Measurements from ENCODE around the gene TCF7L2. TPM values are rescaled to one million over a fixed set of nuclear protein-coding genes. Genes with fewer than 3 reads are reported as not detected.

Gene TCF7L2
- 10.8 TPM for total RNA-seq

- peak; percentile 93 for ATAC-seq
Observed at GRCh38 chr10:112949875-112950507, at the start of gene TCF7L2. TCF7L2 (plus strand) TSS chr10:112950247; CDS start chr10:112950757, 510 bp downstream.

GRCh38 chr10:112902730-112903129 is 47.3 kb upstream of the TCF7L2 start:
- ATAC-seq, result no peak

DNA sequence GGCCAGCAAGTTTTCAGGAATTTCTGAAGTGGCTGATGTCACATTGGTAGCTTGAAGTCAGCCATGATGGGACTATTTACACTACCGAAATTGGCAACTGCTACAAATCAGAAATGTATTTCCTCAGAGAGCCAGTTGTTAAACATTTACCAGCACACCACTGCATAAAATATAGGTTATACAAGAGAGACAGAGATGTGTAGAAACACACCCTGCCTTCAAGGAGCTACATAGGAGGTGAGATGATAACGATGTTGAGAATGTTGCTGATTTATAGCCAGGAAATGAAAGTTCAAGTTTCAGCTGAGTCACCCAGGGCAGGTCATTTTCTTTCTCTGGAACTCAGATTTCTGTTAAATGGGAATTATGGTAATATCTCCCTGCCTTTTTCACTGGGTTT is 46.0 kb upstream of the TCF7L2 start:
- peak; percentile 57 for ATAC-seq

DNA sequence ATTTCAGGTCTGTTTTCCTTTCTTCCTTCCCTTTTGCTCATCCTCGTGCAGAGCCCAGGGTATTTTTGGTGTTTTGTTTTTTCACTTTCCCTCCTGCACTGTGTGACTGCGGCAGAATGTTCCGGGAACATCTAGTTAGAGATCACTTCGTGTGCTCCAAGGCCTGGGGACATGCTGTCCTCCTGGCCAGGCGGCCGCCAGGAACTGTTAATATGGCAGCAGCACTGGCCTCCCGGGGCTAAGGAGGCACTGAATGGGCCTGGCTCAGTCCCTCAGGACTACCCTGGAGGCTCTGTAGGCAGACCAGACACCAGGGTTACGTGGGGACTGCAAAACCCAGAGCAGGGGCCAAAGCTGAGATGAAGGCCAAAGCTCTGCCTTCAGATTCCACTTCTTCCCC is 43.1 kb upstream of the TCF7L2 start:
- no peak for ATAC-seq

DNA sequence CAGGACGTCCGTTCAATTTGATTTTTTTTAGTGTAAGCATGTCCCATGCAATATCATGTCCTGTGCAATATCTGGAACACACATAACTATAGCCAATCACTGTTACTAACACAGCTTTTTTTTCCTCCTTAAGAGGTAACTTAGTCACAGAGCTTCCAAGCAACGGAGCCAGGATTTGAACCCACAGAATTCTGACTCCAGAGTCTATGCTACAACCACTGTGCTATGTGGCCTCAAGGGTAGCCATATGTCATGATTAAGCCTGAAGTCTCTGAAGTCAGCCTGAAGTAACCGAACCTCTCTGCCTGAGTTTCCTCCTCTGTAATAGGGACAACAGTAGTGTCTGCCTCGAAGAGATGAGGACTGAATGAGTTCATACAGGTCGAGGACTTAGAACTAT is 42.2 kb upstream of the TCF7L2 start:
- ATAC-seq, result no peak

GRCh38 chr10:112911206-112911605 is 38.8 kb upstream of the TCF7L2 start:
- ATAC-seq, result no peak

GRCh38 chr10:112912410-112912928 is 37.6 kb upstream of the TCF7L2 start:
- no peak for ATAC-seq

- no peak for ATAC-seq
Observed at GRCh38 chr10:112913255-112913654, 36.8 kb upstream of the TCF7L2 start.

- ATAC-seq, result no peak
Observed at GRCh38 chr10:112913661-112914287, 36.3 kb upstream of the TCF7L2 start.

- ATAC-seq, result no peak
Observed at GRCh38 chr10:112914288-112914952, 35.6 kb upstream of the TCF7L2 start.

- ATAC-seq, result peak; percentile 83
Observed at GRCh38 chr10:112915590-112916572, 34.2 kb upstream of the TCF7L2 start.

DNA sequence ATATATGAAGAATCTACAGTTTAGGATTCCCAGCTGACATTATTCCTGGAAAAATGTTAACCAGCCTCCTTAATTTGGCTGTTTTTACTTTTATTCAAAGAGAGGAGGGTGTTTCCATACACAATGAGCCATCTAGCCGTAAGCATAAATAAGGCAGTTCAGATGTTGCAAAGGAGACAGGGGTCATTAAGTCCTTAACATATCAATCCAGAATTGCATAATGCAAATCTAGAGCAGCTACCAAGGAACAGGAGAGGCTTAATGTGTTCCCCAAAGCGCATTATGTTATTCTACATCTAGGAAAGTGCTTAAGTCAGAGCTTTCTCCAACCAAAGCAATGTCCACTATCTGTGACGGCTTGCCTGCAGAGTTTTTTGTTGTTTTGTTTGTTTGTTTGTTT is 32.4 kb upstream of the TCF7L2 start:
- ATAC-seq, result no peak

DNA sequence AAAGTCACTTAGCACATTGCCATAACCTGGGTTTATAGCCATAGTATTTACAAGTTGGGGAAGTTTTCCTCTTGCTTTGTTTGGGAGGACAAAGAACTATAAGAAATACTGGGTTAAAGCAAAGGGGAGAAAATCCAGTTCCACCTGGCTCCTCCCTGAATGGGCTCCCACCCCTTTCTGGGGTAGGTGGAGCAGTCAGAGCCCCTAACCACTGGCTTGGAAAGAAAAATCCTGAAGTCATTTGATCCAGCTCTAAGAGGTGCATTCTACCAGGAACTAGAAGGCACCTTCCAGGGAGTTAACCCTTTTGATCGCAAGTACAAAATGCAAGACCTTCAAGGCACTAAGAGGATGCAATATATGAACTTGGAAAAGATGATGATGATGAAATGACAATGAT is 31.3 kb upstream of the TCF7L2 start:
- no peak for ATAC-seq

DNA sequence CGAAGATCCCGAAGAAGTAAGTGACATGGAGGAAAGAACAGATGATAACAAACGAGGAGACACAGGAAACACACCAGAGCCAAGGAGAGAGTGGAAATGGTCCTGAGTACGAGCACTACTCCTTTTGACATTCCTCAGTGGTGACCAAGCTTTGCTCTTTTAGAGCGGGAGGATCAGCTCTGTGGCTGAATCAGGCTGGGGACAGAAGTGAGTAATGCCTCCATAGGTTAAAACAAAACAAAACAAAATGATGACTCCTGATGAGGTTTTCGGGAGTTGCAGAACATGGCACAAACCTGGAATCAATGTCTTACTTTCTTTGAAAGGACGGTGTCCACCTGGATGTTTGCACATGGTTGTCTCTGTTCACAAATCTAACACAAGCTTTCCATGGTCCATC is 30.3 kb upstream of the TCF7L2 start:
- peak; percentile 90 for ATAC-seq

DNA sequence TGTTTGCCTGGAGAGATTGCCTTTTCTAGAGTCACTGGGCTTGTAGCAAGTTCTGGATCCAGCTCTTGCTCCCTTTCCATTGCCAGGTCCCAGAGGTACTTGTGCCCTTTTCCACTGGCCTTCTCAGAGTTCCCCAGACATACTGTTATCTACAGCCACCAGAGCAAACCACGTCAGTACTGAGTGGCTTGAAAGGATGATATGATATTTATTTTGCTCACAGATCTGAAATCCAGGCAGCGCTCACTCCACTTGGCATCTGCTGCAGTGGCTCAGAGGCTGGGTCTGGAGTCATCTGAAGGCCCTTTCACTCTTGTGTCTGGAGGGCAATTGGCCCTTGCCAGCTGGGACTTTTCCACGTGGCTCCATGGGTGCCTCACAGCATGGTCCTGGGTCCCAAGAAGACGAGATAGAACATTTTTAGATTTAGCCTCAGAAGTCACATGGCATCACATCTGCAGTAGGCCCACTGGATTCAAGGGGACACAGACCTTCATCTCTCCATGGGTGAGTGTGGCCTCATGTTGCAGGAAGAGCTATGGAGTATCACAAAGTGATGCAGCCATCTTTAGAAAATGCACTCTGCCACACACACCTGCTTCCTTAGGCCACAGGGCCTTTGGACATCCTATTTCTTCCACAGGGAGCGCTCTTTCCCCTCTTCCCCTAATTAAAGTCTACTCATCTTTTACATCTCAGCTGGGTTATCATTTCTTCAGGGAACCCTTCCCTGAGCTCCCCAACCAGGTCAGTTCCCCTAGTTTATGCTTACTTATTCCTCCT is 22.9 kb upstream of the TCF7L2 start:
- no peak for ATAC-seq

GRCh38 chr10:112927980-112928379 is 22.1 kb upstream of the TCF7L2 start:
- no peak for ATAC-seq

DNA sequence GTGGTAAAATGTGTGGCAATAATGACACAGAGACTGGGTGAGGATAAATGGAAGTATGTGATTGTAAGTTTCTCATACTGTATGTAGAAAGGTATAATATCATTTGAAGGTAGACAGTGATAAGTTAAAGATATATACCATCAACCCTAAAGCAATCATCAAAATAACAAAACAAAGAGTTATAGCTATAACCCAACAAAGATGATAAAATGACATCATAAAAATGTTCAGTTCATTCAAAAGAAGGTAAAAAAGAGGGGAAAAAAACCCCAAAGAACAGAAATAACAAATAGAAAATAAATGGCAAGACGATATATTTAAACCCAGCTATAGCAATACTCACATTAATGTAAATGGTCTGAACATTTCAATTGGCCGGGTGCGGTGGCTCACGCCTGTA is 17.4 kb upstream of the TCF7L2 start:
- no peak for ATAC-seq

DNA sequence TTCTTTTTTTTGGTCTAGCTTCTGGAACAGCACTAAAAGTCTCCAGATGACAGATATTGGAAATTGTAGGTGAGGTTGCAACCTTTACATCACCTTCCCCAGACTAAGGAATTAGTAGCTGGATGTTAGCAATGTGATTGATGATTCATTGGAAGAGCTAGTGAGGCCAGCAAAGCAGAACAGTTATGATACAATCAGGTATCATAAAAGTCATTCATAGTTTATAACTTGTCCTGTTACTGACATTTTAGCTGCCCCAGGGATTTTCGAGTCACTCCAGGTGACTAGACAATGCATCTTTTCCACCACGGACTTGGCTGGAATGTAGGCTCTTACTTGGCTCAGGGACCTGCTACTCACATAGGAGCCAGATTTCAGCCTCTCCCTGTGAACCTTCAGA is 15.9 kb upstream of the TCF7L2 start:
- no peak for ATAC-seq

- ATAC-seq, result no peak
Observed at GRCh38 chr10:112938808-112939482, 11.1 kb upstream of the TCF7L2 start.

GRCh38 chr10:112945811-112946210 is 4.2 kb upstream of the TCF7L2 start:
- ATAC-seq, result no peak

- no peak for ATAC-seq
Observed at GRCh38 chr10:112946649-112947048, 3.4 kb upstream of the TCF7L2 start.
